Thoracic aorta (tissue), 2 donors: ENCODE results near the gene SUN3. TPM values are rescaled to one million over a fixed set of nuclear protein-coding genes. Genes with fewer than 3 reads are reported as not detected.

ENCODE experiments used
- ATAC-seq: fragments of 150-250 bp; one replicate; pipeline ENCODE4 v1.8.0; 2017; ENCODE audit warnings: low read depth; ENCODE audit not compliant: insufficient number of reproducible peaks, low FRiP score
- DNase-seq: peaks from one replicate; pipeline ENCODE4 v3.0.0-alpha.2; 2020; ENCODE audit warnings: low spot score
- H3K27ac ChIP-seq, 2 donors: fragments of 200-600 bp; sonication (generic); 1 replicate in 1 of 2; 2 replicates in 1 of 2; pipeline ENCODE4 v1.5.1; 2016; ENCODE audit warnings: mild to moderate bottlenecking in 2 of 2, moderate library complexity in 2 of 2
- H3K27me3 ChIP-seq: fragments of 200-600 bp; sonication (generic); replicated peaks from 2 replicates; pipeline ENCODE4 v1.6.0; 2016; ENCODE audit warnings: mild to moderate bottlenecking; ENCODE audit not compliant: insufficient read depth
- H3K36me3 ChIP-seq: fragments of 200-600 bp; sonication (generic); one replicate; pipeline ENCODE4 v1.5.1; 2016
- H3K4me1 ChIP-seq, 2 donors: fragments of 200-600 bp; sonication (generic); 1 replicate in 1 of 2; 2 replicates in 1 of 2; pipeline versions ENCODE4 v1.5.1 to v1.6.0; 2016; ENCODE audit warnings: low read depth in 2 of 2, mild to moderate bottlenecking in 1 of 2; ENCODE audit not compliant: control insufficient read depth in 1 of 2
- H3K4me3 ChIP-seq: fragments of 200-600 bp; sonication (generic); 2 replicates; pipeline ENCODE4 v1.5.1; 2016; ENCODE audit warnings: mild to moderate bottlenecking
- H3K9me3 ChIP-seq: fragments of 200-600 bp; sonication (generic); 2 replicates; pipeline ENCODE4 v1.5.1; 2016
- total RNA-seq, 2 donors: library from RNA; depleted of rRNA; stranded (reverse); fragments of >200 nt; gene quantifications; one replicate each; pipeline versions ENCODE4 v1.1.0 to v1.2.3, GENCODE V29; 2016
- TF ChIP-seq, protein P1 (sequence below): fragments of 200-600 bp; sonication (generic); IDR thresholded peaks from one replicate; pipeline ENCODE4 v1.5.1; 2019; ENCODE audit warnings: antibody characterized with exemption

Gene SUN3
- total RNA-seq, 2 donors from 2014 or later, result not detected

DNA sequence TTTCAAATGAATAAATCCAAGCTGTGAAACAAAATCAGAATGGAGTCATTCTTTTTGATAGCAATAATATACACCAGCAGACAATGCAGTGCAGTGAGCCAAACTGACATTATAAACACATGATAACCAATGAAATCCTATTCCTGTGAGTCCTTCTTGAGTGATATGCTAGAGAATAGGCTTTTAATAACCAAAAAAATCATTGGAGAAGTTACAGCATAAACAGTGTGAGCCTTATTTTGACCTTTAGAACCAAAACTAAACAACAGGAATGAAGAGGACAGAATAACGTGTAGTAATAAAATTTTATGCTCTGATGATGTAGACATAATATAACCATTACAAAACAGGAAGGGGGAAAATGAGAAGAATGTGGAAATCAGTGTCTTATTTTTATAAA, 58.1 kb downstream of the SUN3 start:
- H3K27ac ChIP-seq, result peak overlapping the region in 1 of 2 donors; percentile 23
- DNase-seq (no peak), ATAC-seq (no peak)
- no peaks in the 10 kb centered on the region for H3K9me3 ChIP-seq
- H3K4me3 ChIP-seq, result no peak overlapping the region
- H3K36me3 ChIP-seq, result peaks cover 50% of the 10 kb centered on the region
- no peaks in the 10 kb centered on the region for H3K4me1 ChIP-seq
- H3K27me3 ChIP-seq, result no peaks in the 10 kb centered on the region
- TF ChIP-seq, protein P1, sequence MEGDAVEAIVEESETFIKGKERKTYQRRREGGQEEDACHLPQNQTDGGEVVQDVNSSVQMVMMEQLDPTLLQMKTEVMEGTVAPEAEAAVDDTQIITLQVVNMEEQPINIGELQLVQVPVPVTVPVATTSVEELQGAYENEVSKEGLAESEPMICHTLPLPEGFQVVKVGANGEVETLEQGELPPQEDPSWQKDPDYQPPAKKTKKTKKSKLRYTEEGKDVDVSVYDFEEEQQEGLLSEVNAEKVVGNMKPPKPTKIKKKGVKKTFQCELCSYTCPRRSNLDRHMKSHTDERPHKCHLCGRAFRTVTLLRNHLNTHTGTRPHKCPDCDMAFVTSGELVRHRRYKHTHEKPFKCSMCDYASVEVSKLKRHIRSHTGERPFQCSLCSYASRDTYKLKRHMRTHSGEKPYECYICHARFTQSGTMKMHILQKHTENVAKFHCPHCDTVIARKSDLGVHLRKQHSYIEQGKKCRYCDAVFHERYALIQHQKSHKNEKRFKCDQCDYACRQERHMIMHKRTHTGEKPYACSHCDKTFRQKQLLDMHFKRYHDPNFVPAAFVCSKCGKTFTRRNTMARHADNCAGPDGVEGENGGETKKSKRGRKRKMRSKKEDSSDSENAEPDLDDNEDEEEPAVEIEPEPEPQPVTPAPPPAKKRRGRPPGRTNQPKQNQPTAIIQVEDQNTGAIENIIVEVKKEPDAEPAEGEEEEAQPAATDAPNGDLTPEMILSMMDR, result no peak

DNA sequence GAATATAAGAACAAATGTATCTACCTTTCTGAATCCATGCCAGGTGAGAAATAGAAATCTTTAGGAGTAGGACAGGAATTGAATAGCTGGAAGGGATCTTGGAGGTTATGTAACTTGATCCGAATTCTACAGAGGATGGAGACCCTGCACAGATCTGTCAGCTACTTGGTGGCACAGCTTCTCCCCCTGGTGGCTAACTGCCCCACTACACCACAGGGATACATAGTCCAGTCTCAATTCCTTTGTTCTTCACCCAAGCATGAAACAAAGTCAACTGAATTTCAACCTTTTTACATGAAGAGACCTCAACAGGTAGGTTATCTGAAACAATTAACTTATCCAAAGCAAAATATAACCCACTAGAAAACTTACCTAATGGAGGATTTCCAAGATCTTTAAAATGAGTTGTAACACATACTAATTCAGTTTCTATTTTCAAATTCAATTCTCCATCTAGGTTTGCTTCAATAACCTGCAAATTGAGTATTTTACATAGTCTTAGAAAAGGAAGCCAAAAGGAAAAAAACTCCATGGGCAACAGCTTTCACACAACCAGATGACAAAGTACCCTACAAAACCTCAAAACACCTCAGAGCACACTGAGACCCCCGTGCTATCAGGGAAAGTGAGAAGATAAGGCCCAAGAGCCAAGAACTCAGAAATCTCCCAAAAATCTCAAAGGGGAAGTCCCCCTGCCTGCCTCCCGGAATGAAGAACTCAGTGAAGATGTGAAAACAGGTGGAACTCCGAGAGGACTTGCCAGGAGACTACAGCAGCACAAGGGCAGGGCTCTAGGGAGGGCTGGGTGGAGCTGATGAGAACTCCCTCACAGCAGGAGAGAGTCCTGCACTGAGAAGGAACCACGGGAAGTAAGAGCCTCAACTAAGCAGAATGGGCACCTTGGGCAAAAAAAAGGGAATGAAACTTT, 59.8 kb downstream of the SUN3 start:
- H3K27ac ChIP-seq, result no peak overlapping the region

DNA sequence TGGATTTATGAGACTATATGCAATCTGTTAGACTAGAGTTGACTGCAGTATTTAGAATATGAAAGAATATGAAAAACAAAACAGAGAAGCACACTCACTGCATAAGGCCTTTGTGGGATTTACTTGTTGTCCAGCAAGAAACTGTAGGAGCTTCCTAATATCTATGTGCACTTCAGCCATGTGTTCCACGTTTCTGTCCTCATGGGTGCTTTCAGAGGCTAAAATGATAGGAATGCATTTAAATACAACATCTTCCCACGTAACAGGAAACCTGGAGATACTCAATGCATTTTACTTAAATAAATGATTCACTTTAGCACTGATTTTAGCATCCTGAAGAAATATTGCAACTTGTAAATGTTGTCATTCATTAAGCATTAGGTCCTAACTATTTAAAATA, 61.2 kb downstream of the SUN3 start:
- H3K36me3 ChIP-seq, result peaks cover 50% of the 10 kb centered on the region
- no peak for ATAC-seq
- H3K27me3 ChIP-seq, result no peaks in the 10 kb centered on the region
- no peaks in the 10 kb centered on the region for H3K4me1 ChIP-seq
- no peak for DNase-seq
- H3K9me3 ChIP-seq, result no peaks in the 10 kb centered on the region
- TF ChIP-seq, protein P1, result no peak
- no peak overlapping the region for H3K4me3 ChIP-seq
- no peak overlapping the region for H3K27ac ChIP-seq

More for the DNA sequence above, 59.8 kb downstream of the SUN3 start:
- Histone ChIP-seq H3K27me3 (no peaks in the 10 kb centered on the region), H3K9me3 (no peaks in the 10 kb centered on the region), H3K4me1 (no peaks in the 10 kb centered on the region), H3K4me3 (no peak overlapping the region), H3K36me3 (peaks cover 56% of the 10 kb centered on the region)
- TF ChIP-seq, protein P1, result peak; percentile 86
- no peak for ATAC-seq
- no peak for DNase-seq

DNA sequence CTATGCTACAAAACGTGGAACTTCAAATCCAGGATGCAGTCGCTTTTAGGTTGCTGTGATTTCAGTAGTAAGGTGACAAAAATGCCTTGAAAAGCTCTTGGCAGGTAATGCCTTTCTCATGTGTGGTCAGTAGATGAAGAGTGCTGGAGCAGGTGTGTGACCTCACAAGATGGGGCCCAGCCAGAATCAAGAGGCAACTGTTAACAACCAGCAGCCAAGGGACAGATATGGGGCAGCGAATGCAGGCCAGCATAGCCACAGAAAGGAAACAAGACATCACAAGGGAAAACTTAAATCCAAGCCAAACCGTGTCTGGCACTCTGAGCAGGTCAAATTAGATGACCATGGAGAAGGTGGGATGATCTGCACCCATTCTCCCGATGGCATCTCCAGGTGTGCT, 61.8 kb downstream of the SUN3 start:
- H3K9me3 ChIP-seq, result no peaks in the 10 kb centered on the region
- ATAC-seq (no peak), DNase-seq (no peak)
- peaks cover 52% of the 10 kb centered on the region for H3K36me3 ChIP-seq
- H3K4me1 ChIP-seq, result no peaks in the 10 kb centered on the region
- no peak overlapping the region for H3K27ac ChIP-seq
- TF ChIP-seq, protein P1, result no peak
- H3K27me3 ChIP-seq, result no peaks in the 10 kb centered on the region
- no peak overlapping the region for H3K4me3 ChIP-seq

DNA sequence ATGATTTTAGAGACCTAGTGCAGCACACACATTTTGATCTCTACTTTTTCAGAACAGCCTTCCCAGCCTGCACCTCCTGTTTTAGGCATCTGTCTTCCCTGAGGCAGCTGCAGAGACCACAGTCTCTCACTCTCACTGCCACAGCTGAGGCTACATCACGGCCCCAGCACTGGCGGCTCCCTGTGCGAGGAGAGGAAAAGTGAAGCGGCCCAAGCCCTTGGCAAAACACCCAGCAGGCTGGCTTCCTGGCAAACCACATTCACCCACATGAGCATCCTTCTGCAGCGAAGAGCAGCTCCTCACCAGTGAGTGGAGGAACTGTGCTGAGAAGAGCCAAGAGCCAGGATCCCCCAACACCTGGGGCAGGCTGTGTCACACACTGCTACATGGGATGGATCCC, 63.5 kb downstream of the SUN3 start:
- Histone ChIP-seq H3K27ac (no peak overlapping the region), H3K4me1 (no peaks in the 10 kb centered on the region), H3K36me3 (peaks cover 61% of the 10 kb centered on the region), H3K27me3 (no peaks in the 10 kb centered on the region), H3K9me3 (no peaks in the 10 kb centered on the region), H3K4me3 (no peak overlapping the region)
- DNase-seq (no peak), ATAC-seq (no peak)
- TF ChIP-seq, protein P1, result no peak
